CD4-positive, alpha-beta T cell treated with Interleukin-10 for 1 hour (primary cell): ENCODE data around the gene CDH26.
A peak's percentile ranks its signal among the peaks of the same experiment; 100 is the strongest.
"Not testable (repeated sequence)": the region's sequence is repeated elsewhere in the genome, so short reads cannot be mapped to it uniquely, and the experiment has no call there.

Experiments
- DNase-seq: peaks from one replicate; pipeline ENCODE4 v3.0.0-alpha.2; 2020

CDH26 gene

DNA sequence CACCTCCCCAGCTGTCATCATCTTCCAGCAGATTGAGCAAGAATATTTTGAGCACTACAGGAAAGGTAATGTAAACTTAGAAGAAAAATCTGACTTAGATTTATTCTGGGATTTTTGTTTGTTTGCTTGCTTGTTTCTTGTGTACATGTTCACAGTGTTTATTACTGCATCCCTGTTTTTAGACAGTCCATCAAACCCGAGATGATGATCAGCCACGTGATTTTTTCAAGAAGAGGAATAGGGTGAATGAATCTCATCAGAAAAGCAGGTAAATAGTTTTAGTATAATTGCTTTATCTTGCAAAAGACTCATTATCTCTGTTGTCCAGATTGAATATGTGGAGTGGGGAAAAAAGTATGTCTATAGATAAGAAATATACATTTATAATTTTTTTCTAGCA, 16.0 kb upstream of the CDH26 start:
- DNase-seq: no peak

DNA sequence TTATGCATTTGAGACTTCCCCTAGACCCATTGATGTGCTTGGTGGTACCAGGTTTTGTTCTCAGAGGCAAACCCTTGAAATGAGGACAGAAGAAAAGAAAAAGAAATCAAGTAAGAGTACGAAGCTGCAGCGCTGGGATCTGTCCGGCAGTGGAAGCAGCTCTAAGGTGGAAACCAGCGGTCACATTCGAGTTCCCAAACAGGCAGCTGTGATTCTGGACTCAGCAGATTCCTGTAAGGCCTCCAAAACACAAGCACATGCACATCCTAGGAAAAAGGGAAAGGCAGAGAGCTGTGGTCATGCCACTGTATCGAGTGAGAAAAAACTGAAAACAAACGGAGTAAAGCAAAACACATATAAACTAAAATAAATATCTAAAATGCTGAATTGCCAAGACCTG, 13.5 kb upstream of the CDH26 start:
- DNase-seq: no peak

- no peak for DNase-seq
These were observed 13.0 kb upstream of the CDH26 start for GRCh38 chr20:59945175-59945574.

DNA sequence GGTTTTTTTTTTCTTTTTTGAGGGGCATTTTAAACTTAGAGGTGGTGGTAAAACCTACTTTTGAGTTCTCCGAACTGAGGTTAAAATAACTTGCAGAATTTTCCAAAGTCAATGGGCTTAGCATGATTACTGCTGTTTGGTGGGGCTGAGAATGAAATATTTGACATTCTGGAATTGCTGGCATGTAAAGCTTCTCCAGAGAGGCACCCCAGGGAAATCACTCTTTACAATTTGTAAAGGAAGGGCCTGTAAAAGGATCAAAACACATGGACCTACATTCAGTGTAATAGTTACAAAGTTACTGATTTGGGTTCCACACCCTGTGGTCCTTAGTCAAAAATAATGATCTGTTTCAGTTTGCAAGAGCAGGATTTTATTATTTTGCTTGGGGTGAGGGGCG, 12.5 kb upstream of the CDH26 start:
- no peak for DNase-seq

- DNase-seq: no peak
These were observed 10.8 kb upstream of the CDH26 start for GRCh38 chr20:59947376-59947775.

DNA sequence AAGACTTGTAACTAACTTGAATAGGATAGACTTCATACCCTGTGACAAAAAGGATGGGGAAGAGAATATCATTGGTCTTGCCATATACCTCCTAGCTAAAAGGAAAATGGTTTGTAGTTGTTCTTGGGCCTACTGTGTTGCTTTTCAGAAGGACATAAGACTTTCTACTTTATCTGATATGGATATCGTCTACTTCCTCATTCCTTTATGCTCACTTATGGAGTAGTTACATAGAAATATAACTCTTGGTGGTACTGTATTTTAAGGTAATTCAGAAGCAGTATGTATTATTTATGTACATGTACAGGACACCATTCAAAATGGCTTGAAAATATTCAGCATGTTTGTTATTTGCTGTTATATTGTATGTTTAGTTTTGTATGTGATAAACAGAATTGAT, 10.0 kb upstream of the CDH26 start:
- no peak for DNase-seq

DNA sequence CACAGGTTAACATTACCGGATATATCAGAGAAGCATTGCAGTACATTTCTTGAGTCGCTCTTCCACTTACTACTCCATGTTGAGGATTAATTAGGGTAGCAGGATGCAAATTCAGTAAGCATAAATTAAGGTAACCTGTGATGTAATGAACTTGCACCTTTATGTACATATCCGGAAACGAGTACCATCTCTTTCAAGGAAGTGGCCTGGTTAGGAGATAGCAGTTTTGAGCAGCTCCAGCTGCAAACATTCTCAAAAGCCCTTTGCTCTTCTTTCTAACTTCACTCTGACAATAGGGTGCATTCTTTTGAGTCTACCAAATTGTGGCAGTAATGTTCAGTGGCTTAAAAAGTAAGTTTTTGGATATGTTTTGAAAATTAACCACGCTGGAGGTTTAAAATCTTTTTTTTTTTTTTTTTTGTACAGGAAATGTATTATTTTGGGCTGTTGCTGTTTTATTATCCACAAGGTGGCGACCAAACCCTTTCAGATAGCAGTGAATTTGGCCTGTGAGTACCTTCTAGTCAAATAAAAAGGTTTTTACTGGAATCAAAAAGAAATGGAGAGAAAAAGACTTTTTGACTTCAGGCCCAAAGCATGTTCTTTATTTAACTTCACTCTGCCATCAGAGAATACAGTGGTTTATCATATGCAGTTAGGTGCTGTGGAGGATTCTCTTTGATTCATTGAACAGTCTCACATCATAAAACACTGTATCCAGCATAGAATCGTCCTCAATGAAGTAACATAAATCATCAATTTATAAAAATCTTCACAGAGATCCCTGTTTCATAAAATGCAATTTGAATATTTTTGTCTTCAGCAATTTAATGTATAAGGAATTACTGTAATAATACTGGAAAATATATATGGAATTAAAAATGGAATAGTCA, 9.1 kb upstream of the CDH26 start:
- DNase-seq: peak; percentile 76

DNA sequence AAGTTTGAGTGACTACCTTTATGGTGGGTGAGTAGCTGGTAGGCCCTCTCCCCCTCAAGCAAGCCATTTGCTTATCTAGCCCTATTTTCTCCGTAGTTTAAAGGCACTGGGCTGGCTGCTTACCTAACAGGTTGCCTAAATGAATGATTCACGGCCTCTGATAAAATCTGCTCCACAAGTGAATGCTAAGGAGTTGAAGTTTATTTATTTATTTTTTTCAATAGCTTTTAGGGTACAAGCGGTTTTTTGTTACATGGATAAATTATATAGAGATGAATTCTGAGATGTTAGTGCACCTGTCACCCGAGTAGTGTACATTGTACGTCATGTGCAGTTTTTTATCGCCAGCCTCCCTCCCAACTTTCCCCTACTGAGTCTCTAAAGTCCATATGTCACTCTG, 8.3 kb upstream of the CDH26 start:
- no peak for DNase-seq

DNA sequence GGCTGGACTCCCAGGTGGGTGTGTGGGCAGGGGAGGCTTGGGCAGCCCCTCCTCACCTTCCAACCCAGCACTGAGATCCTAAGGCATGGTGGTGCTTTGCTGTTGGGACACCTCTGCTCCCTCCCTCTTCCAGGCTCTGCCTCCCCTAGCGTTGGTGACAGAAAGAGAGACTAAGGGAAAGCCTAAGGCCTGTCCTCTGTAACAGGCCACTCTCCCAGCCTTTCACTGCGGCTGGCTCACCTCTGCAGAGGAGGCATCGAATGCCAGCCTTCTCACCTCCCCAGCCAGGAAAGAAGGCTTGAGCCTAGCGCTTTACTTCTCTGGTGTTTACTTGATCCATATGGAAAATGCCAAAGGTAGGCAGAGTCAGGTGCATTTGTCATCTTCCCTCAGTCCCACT, 3.5 kb upstream of the CDH26 start:
- no peak for DNase-seq

DNA sequence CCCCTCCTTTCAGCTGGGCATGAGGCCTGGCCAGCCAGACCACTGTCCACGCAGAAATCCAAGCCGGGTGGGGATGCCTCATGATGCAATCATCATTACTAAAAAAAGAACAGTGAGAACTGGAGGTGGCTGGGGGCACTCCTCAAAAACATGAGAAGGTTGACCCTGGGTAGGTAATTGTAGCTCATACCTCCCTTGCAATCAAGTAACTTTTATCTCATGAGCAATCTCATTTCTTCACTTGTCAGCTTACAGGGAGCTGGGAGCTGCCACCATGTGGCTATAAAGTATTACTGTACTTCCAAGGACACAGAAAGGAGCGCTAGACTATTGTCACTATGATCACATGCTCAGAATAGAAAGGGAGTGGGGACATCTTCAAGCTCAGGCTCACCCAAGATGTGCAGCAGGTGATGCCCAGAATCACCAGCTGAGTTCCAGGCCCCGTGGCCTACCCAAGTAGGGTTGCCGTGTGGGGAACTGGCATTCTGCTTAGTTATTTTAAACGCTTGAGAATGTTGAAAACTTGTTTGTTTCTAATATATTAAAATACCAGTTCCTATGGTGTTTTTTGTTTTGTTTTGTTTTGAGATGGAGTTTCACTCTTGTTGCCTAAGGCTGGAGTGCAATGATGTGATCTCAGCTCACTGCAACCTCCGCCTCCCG, 3.0 kb upstream of the CDH26 start:
- no peak for DNase-seq

DNA sequence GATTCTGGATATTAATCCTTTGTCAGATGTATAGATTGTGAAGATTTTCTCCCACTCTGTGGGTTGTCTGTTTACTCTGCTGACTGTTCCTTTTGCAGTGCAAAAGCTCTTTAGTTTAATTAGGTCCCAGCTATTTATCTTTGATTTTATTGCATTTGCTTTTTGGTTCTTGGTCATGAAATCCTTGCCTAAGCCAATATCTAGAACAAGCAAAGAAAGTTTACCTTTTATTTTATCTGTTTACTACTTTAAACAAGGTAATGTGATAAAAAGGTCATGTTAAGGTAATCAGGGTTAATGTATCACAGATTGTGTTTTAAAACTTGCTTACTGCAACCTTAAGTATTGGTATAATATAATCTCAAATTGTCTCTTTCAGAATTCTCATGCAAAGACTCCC, 655 bp upstream of the CDH26 start:
- not testable (repeated sequence) for DNase-seq

DNA sequence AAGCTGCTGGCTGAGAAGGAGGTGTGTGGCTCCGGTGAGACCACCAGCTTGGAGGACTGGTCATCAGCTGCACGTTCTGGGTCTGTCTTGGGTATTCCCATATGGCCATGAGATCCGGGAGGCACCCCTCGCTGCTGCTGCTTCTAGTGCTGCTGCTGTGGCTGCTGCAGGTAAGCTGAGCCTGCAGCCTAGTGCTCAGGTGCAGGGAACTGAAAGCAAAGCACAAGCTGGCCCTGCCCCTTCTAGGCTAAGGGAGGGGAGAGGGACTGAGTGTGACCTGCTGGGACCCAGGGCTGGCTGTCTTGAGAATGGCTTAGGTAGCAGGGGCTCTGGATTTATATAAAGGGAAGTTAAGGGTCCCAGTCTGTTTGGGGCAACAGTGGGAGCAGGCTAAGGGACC, 403 bp downstream of the CDH26 start:
- DNase-seq: no peak

GRCh38 chr20:59961423-59961822, 3.2 kb downstream of the CDH26 start:
- DNase-seq: no peak

- no peak for DNase-seq
These were observed 3.9 kb downstream of the CDH26 start for GRCh38 chr20:59962155-59962554.

DNA sequence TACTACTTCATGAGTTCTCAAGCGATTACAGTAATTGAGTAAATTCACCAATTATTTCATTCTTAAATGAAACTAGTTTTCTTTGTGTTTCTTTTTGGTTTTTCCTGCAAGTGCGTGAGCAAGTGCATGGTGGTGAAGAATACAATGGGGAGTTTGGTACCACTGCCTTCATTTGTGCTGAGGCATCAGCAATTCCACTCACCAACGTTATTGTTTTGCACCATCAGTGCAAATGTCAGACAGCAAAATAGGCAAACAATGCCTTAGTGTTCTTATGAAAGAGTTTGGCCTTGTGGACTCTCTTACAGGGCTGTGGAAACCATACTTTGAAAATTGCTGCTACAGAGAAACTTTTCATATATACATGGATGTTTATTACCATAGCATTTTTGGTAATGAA, 8.2 kb downstream of the CDH26 start:
- DNase-seq: no peak

DNA sequence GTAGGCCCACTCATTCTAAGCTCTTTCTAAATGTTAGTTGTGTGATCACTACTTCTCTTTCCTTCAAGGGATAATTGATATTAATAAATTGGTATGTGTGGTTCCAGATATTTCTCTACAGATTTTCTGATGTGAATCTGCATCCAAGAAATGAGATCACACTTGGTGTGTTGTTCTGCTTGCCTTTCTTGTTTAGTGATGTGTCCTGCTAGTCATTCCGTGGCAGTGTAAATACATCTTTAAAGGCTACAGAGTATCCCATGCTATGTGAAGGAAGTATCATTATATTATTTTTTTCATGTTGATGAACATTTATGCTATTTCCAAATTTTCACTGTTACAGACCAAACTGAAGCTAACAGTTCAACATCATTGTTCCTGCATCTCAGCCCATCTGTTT, 13.2 kb downstream of the CDH26 start:
- DNase-seq: no peak

GRCh38 chr20:59972037-59972801, 14.0 kb downstream of the CDH26 start:
- no peak for DNase-seq

- DNase-seq: no peak
These were observed 18.0 kb downstream of the CDH26 start for GRCh38 chr20:59976156-59976782.

- DNase-seq: no peak
These were observed 18.9 kb downstream of the CDH26 start for GRCh38 chr20:59977086-59977485.

DNA sequence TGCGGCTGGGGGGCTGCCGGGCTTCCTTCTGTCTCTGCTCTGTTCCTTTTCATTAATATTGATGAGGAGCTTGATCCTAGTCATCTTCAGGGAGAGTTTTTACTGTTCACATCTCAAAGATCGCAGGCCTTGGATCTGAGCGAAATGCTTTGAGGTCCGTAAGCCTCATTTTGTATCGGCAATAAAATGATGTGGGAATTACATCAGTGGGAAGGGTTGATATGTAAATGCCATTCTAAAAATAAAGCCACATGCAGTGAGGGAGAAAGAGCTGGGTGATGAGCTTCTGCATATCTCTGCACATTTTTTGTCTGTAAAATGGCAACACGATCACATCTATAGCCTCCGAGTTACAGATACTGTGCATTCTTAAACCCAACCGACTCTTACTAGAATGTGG, 24.9 kb downstream of the CDH26 start:
- no peak for DNase-seq

GRCh38 chr20:59984541-59984940, 26.3 kb downstream of the CDH26 start:
- DNase-seq: no peak

DNA sequence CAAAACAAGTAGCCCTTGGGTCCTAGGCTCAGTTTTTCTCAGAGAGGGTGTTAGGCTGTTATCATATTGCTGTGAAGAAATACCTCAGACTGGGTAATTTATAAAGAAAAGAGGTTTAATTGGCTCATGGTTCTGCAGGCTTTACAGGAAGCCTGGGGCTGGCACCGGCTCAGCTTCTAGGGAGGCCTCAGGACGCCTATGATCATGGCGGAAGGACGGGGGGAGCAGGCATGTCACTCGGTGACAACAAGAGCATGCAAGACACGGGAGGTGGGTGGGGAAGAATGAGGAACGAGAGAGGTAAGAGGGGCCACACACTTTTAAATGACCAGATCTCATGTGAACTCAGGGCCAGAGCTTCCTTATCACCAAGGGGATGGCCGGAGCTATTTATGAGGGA, 26.9 kb downstream of the CDH26 start:
- no peak for DNase-seq

GRCh38 chr20:59985864-59986263, 27.6 kb downstream of the CDH26 start:
- DNase-seq: peak; percentile 3
